Right lobe of liver (tissue), 4 donors: Measurements from ENCODE around the gene KIAA1191.

Experiments used
- CTCF ChIP-seq, 4 donors: fragments of 200-600 bp in 3 of 4; fragments of 450-650 bp in 1 of 4; IDR thresholded peaks; one replicate each; pipeline versions ENCODE4 v1.5.1 to v1.8.0; 2016 to 2022; ENCODE audit warnings: antibody characterized with exemption in 4 of 4, mild to moderate bottlenecking in 2 of 4
- POLR2A ChIP-seq: fragments of 450-650 bp; IDR thresholded peaks from one replicate; pipeline ENCODE4 v1.6.1; 2017; ENCODE audit warnings: antibody characterized with exemption, mild to moderate bottlenecking
- donor health status: DM: no; HTN: no; CAD: no.
- donor health status: DM: no; HTN: no; CAD: no.
- donor health status: DM: no; HTN: yes; CAD: no.

- TF ChIP-seq CTCF (IDR thresholded peaks at IDR 0.05) (no peak), POLR2A (no peak)
These were observed 30.4 kb upstream of the KIAA1191 start for GRCh38 chr5:176391999-176392398.
